Measurements from ENCODE around the gene AKT3. TPM values are rescaled to one million over a fixed set of nuclear protein-coding genes. Genes with fewer than 3 reads are reported as not detected.

The AKT3 gene
- total RNA-seq, 1 donor from 2014 or later = 110 TPM

- DNase-seq (ENCODE audit: low spot score in 2 of 2, unreplicated experiment in 2 of 2) = no peak
- no peaks in the 10 kb centered on the region for H3K9me3 Mint-ChIP-seq
- no peaks in the 10 kb centered on the region for H3K27me3 Mint-ChIP-seq (ENCODE audit: low read depth)
- peak; percentile 37 for TF ChIP-seq CTCF (IDR thresholded peaks at IDR 0.05; ENCODE audit: unreplicated experiment)
- H3K4me3 Mint-ChIP-seq = peak overlapping the region; percentile 22
- peak overlapping the region; percentile 60 for H3K27ac Mint-ChIP-seq
- peaks cover 46% of the 10 kb centered on the region for H3K4me1 Mint-ChIP-seq
- peaks cover 2% of the 10 kb centered on the region for H3K36me3 Mint-ChIP-seq
Observed at GRCh38 chr1:243712941-243713340, 137.1 kb downstream of the AKT3 start.

DNA sequence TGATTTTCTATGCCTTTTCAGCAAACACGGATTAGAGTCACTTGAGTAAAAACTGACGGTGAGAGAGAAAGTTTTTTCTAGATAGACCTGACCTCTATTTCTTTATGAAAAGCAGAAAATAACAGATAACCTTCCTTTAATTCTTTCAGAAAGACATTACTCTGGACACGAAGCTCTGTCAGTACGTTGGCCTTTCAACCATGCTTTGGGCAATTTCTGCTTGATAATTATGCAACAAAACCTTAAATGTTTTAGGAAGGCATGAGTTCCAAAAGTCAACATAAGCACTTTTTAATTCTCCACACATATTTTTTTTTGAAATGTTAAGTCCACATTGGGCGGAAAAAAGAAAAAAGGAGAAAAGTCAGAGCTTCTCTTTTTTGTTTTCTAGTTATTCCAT, 137.8 kb downstream of the AKT3 start:
- Mint-ChIP-seq H3K4me1 (peaks cover 46% of the 10 kb centered on the region), H3K27ac (peak overlapping the region; percentile 60), H3K4me3 (no peak overlapping the region), H3K9me3 (no peaks in the 10 kb centered on the region), H3K36me3 (peaks cover 2% of the 10 kb centered on the region), H3K27me3 (ENCODE audit: low read depth) (no peaks in the 10 kb centered on the region)
- no peak for DNase-seq (ENCODE audit: low spot score in 2 of 2, unreplicated experiment in 2 of 2)
- TF ChIP-seq CTCF (IDR thresholded peaks at IDR 0.05; ENCODE audit: unreplicated experiment) = no peak

GRCh38 chr1:243710467-243710866, 139.6 kb downstream of the AKT3 start:
- Mint-ChIP-seq H3K36me3 (peaks cover 2% of the 10 kb centered on the region), H3K27me3 (ENCODE audit: low read depth) (no peaks in the 10 kb centered on the region), H3K9me3 (no peaks in the 10 kb centered on the region), H3K4me3 (no peak overlapping the region), H3K27ac (no peak overlapping the region), H3K4me1 (peaks cover 39% of the 10 kb centered on the region)
- DNase-seq (ENCODE audit: low spot score in 2 of 2, unreplicated experiment in 2 of 2) = no peak
- TF ChIP-seq CTCF (IDR thresholded peaks at IDR 0.05; ENCODE audit: unreplicated experiment) = no peak

GRCh38 chr1:243708210-243708609, 141.8 kb downstream of the AKT3 start:
- Mint-ChIP-seq H3K4me3 (no peak overlapping the region), H3K9me3 (no peaks in the 10 kb centered on the region), H3K27ac (no peak overlapping the region), H3K4me1 (peaks cover 20% of the 10 kb centered on the region), H3K36me3 (peaks cover 2% of the 10 kb centered on the region), H3K27me3 (ENCODE audit: low read depth) (no peaks in the 10 kb centered on the region)
- TF ChIP-seq CTCF (IDR thresholded peaks at IDR 0.05; ENCODE audit: unreplicated experiment) = no peak
- no peak for DNase-seq (ENCODE audit: low spot score in 2 of 2, unreplicated experiment in 2 of 2)

DNA sequence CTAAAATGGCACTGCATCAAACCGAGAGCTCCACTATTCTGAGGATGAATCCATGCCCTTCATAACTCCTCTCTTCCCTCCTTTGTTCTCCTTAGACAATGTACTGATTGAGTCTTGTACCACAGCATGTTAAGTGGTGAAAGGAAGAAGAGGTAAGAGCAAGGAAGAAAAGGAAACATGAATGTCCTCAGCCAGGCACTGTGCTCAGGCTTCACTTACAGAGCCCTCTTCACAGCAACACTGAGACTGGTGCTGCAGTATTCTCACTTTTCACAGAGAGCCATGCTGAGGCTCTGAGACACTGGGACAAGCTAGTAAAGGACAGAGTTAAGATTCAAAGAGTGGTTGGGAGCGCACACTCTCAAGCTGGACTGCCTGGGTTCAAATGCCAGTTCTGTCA, 143.5 kb downstream of the AKT3 start:
- Mint-ChIP-seq H3K36me3 (peaks cover 2% of the 10 kb centered on the region), H3K4me1 (peaks cover 5% of the 10 kb centered on the region), H3K9me3 (no peaks in the 10 kb centered on the region), H3K4me3 (no peak overlapping the region), H3K27me3 (ENCODE audit: low read depth) (no peaks in the 10 kb centered on the region), H3K27ac (no peak overlapping the region)
- TF ChIP-seq CTCF (IDR thresholded peaks at IDR 0.05; ENCODE audit: unreplicated experiment) = no peak
- DNase-seq (ENCODE audit: low spot score in 2 of 2, unreplicated experiment in 2 of 2) = no peak

- Mint-ChIP-seq H3K4me3 (no peak overlapping the region), H3K9me3 (no peaks in the 10 kb centered on the region), H3K4me1 (peaks cover 3% of the 10 kb centered on the region), H3K36me3 (no peaks in the 10 kb centered on the region), H3K27ac (no peak overlapping the region), H3K27me3 (ENCODE audit: low read depth) (no peaks in the 10 kb centered on the region)
- TF ChIP-seq CTCF (IDR thresholded peaks at IDR 0.05; ENCODE audit: unreplicated experiment) = no peak
- DNase-seq (ENCODE audit: low spot score in 2 of 2, unreplicated experiment in 2 of 2) = no peak
Observed at GRCh38 chr1:243705585-243705984, 144.5 kb downstream of the AKT3 start.
